Left forelimb (tissue), 1 donor: ENCODE results near the gene PARS2.

Source experiments
- DNase-seq: peaks from one replicate; pipeline ENCODE4 v3.0.0-alpha.2; 2018; ENCODE audit warnings: low spot score

The PARS2 gene

GRCh38 chr1:54774820-54775498 lies 10.6 kb upstream of the PARS2 start:
- no peak for DNase-seq

DNA sequence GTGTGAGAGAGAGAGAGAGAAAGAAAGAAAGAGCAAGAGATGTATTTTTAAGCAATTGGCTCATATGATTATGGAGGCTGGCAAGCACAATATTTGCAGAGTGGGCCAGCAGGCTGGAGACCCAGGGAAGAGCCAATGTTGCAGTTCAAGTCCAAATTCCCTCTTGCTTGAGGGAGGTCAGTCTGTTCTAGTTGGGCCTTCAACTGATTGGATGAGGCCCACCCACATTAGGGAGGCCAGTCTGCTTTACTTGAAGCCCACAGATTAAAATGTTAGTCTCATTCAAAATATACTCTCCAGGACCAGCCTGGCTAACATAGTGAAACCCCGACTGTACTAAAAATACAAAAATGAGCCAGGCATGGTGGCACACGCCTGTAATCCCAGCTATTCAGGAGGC lies 8.6 kb upstream of the PARS2 start:
- no peak for DNase-seq

DNA sequence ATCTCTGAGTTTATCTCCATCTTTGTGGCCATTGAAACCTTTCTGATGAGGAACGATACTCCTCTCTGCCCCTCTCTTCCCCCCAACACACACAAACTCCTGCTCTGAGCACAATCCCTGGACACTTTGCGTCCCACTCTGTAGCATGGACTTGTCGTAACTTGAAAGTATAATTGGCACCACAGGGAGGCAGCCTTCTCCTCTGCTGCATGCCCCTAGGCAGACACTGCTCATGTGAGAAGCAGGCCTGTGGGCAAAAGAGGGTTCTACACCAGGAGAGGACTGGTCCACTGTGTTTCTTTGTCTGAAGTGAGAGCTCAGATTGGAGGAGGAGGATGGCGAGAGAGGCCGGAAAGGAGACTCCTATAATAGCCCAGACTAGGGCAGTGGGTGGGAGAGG lies 3.8 kb upstream of the PARS2 start:
- no peak for DNase-seq

GRCh38 chr1:54767526-54767925 lies 3.2 kb upstream of the PARS2 start:
- no peak for DNase-seq

DNA sequence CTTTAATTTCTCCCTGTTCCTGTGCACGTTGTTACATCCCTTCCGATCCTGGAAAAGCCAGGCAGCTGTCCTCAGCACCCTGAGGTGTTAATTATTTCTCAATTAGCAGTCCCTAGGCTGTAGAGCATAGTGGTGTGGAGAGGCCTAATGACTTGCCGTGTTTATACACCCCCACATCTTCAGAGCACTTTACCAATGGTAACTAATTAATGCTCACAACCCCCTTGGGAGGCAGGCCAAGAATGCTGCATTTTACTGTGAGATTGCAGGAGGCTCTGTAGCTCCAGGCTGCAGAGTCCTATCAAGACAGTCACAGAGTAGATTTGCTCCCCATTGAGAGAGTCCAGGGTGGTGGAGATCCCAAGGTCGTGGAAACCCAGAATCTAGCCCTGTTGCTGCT lies 2.4 kb upstream of the PARS2 start:
- no peak for DNase-seq

GRCh38 chr1:54764922-54765561 lies 719 bp upstream of the PARS2 start:
- no peak for DNase-seq

- no peak for DNase-seq
These were observed 549 bp downstream of the PARS2 start for GRCh38 chr1:54763816-54764132.

GRCh38 chr1:54758678-54759348 lies 5.5 kb downstream of the PARS2 start:
- no peak for DNase-seq

- no peak for DNase-seq
These were observed 6.5 kb downstream of the PARS2 start for GRCh38 chr1:54757833-54758232.

- DNase-seq = no peak
These were observed 9.6 kb downstream of the PARS2 start for GRCh38 chr1:54754486-54755285.

DNA sequence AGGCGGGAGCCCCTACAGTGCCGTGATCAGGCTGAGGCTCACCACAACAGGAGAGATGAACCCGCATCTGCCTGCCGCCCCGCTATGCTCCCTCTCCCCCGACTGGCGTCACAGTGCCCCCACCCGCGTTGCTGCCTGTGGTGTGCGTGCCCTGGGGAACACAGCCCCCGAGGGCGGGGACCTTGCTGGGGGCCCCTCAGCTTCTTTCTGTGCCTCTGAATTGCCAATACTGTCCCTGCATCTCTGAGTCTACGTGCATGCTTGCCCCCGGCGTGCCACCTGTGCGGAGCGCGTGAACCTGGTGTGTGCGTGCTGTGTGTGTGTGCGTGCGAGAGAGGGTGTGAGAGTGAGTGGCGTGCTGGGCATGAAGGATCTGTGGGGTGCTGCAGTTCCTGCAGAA lies 10.3 kb downstream of the PARS2 start:
- no peak for DNase-seq

DNA sequence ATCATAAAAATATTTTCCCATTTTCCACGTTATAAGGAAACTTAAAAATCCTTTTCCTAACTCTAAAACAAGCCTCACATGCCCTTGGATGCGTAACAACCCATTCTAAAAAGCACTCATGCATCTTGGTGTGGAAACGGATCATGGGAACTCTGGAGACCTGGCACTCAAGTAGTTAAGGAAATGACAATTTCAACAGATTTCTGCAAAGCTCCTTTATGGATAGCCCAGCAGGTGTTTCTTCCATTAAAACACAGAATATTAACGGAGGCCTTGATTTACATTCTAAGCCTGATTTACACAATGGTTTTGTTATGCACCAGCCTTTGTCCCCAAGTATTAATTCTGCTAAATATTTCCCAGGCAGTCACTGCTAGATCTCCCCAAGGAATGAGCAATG lies 12.9 kb downstream of the PARS2 start:
- DNase-seq = no peak

DNA sequence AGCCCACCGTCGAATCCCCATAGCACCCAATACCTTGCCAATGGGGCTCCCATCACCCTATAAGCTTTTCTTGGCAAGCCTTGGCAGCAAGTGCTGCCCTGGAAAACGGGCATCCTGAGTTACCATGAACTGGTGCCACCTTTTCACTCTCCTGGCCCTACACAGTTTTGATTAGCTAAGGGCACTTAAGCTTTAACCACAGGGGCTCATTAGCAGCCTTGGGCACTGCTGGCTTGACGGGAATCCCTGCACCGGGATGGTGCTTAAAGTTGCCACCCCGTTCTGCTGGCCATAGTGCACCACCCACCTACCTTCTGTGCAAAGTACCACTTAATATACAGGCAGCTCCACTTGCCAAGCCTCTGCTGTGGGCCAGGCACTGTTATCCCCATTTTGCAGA lies 13.7 kb downstream of the PARS2 start:
- DNase-seq = no peak

GRCh38 chr1:54748094-54748835 lies 16.1 kb downstream of the PARS2 start:
- no peak for DNase-seq

GRCh38 chr1:54745864-54746263 lies 18.5 kb downstream of the PARS2 start:
- DNase-seq = no peak

DNA sequence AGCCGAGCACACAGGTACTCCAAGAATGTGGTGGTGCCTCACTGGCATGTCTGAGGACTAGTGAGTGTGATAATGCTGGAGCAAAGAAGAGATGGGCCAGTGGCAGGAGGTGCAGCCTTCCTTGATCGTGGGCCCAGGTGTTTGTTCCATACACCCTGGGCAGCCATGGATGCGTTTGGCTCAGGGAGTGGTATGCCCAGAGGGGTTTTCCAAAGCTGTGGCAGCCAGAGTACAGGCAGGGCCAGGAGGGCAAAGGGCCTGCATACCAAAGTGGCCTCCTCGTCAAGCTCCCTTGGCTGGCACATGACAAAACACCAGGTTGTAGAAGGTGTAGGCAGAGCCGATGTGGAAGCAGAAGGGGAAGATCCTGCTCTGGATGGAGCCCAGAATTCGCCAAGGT lies 19.0 kb downstream of the PARS2 start:
- no peak for DNase-seq

GRCh38 chr1:54744696-54745095 lies 19.6 kb downstream of the PARS2 start:
- DNase-seq = no peak

DNA sequence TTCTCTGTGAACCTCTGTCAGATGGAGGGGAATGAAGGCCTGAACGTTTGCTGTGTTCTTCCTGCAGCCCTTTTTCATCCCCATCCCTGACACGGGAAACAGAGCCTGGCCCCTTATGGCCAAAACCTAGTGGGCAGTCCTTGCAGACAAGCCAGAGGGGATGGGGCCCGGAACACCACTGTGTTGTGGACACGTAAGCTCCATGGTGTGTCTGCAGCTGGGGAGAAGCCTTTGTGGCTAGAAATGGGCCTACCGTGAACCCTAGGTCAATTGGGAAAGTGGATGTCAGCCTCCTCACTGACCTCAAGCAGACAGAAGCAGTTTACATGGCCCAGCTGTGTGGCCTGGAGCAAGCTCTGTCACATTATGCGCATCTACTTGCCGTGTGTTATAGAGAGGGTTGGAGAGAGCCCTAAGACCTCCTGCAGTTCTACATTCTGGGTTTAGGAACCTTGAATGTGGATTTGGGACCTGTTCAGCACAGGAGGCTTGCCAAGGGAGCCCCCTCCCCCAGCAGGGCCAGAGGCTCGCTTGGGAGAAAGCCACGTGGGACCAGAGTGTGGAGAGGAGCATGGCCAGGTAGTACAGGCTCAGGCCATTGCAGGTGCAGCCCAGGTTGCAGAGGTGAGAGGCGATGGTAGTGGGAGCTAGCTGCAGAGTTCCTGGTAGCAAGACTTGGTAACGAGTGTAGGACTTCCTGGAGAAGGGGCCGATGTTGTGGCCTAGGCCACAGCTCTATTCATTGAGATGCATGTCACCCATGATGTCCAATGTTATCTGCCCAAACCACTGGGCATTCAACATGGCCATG lies 20.7 kb downstream of the PARS2 start:
- DNase-seq = no peak

- DNase-seq = no peak
These were observed 22.0 kb downstream of the PARS2 start for GRCh38 chr1:54742282-54742681.

GRCh38 chr1:54741531-54741930 lies 22.8 kb downstream of the PARS2 start:
- no peak for DNase-seq

- DNase-seq = no peak
These were observed 26.1 kb downstream of the PARS2 start for GRCh38 chr1:54738244-54738643.
